ENCODE data around the gene SGIP1.

The SGIP1 gene

GRCh38 chr1:66690666-66691381 lies 156.9 kb downstream of the SGIP1 start:
- H3K27ac ChIP-seq (ENCODE audit: low read length), result no peak overlapping the region
- H3K9me3 ChIP-seq (replicated peaks; ENCODE audit: insufficient read depth, low read length), result no peaks in the 10 kb centered on the region
- no peak overlapping the region for H3K4me2 ChIP-seq (ENCODE audit: low read depth, low read length)
- TF ChIP-seq EZH2 (optimal IDR thresholded peaks at IDR 0.05; ENCODE audit: low read depth, low read length), result no peak
- no peak for TF ChIP-seq EZH2phosphoT487 (IDR thresholded peaks at IDR 0.05; ENCODE audit: low read length)
- no peak for TF ChIP-seq CTCF (IDR thresholded peaks at IDR 0.05; ENCODE audit: low read length)
- H3F3A ChIP-seq (ENCODE audit: insufficient read depth, low read length), result no peaks in the 10 kb centered on the region
- H4K20me1 ChIP-seq (ENCODE audit: insufficient read depth, low read length), result no peaks in the 10 kb centered on the region
- DNase-seq, result no peak
- no peak overlapping the region for H2AFZ ChIP-seq (ENCODE audit: low read length)
- H3K79me2 ChIP-seq (ENCODE audit: low read length), result no peaks in the 10 kb centered on the region
- no peaks in the 10 kb centered on the region for H3K9me2 ChIP-seq (replicated peaks; ENCODE audit: insufficient read depth, low read length)
- H3K36me3 ChIP-seq (replicated peaks; ENCODE audit: insufficient read depth, low read length), result no peaks in the 10 kb centered on the region
- no peak overlapping the region for H3K4me3 ChIP-seq (ENCODE audit: low read length)
- H3K9ac ChIP-seq (ENCODE audit: low read length), result no peak overlapping the region
- peaks cover 19% of the 10 kb centered on the region for H3K4me1 ChIP-seq (ENCODE audit: low read length)
- no peaks in the 10 kb centered on the region for H3K27me3 ChIP-seq (replicated peaks; ENCODE audit: insufficient read depth, low read length)

- H4K20me1 ChIP-seq (ENCODE audit: insufficient read depth, low read length), result no peaks in the 10 kb centered on the region
Observed at GRCh38 chr1:66692681-66693080, 158.7 kb downstream of the SGIP1 start.

GRCh38 chr1:66693856-66694255 lies 159.9 kb downstream of the SGIP1 start:
- H3F3A ChIP-seq (ENCODE audit: insufficient read depth, low read length), result no peaks in the 10 kb centered on the region
- no peaks in the 10 kb centered on the region for H3K9me2 ChIP-seq (replicated peaks; ENCODE audit: insufficient read depth, low read length)
- no peak overlapping the region for H3K4me2 ChIP-seq (ENCODE audit: low read depth, low read length)
- no peaks in the 10 kb centered on the region for H3K9me3 ChIP-seq (replicated peaks; ENCODE audit: insufficient read depth, low read length)
- no peak overlapping the region for H2AFZ ChIP-seq (ENCODE audit: low read length)
- H3K27ac ChIP-seq (ENCODE audit: low read length), result no peak overlapping the region
- no peaks in the 10 kb centered on the region for H3K79me2 ChIP-seq (ENCODE audit: low read length)
- H3K9ac ChIP-seq (ENCODE audit: low read length), result no peak overlapping the region
- no peak for TF ChIP-seq CTCF (IDR thresholded peaks at IDR 0.05; ENCODE audit: low read length)
- no peak for TF ChIP-seq EZH2 (optimal IDR thresholded peaks at IDR 0.05; ENCODE audit: low read depth, low read length)
- TF ChIP-seq EZH2phosphoT487 (IDR thresholded peaks at IDR 0.05; ENCODE audit: low read length), result no peak
- no peaks in the 10 kb centered on the region for H3K27me3 ChIP-seq (replicated peaks; ENCODE audit: insufficient read depth, low read length)
- H4K20me1 ChIP-seq (ENCODE audit: insufficient read depth, low read length), result no peaks in the 10 kb centered on the region
- no peaks in the 10 kb centered on the region for H3K36me3 ChIP-seq (replicated peaks; ENCODE audit: insufficient read depth, low read length)
- no peak overlapping the region for H3K4me3 ChIP-seq (ENCODE audit: low read length)
- no peaks in the 10 kb centered on the region for H3K4me1 ChIP-seq (ENCODE audit: low read length)
- DNase-seq, result no peak

More at GRCh38 chr1:66692681-66693080, 158.7 kb downstream of the SGIP1 start:
- no peaks in the 10 kb centered on the region for H3K9me3 ChIP-seq (replicated peaks; ENCODE audit: insufficient read depth, low read length)
- no peaks in the 10 kb centered on the region for H3K79me2 ChIP-seq (ENCODE audit: low read length)
- no peak overlapping the region for H3K9ac ChIP-seq (ENCODE audit: low read length)
- H3F3A ChIP-seq (ENCODE audit: insufficient read depth, low read length), result no peaks in the 10 kb centered on the region
- H2AFZ ChIP-seq (ENCODE audit: low read length), result no peak overlapping the region
- no peaks in the 10 kb centered on the region for H3K36me3 ChIP-seq (replicated peaks; ENCODE audit: insufficient read depth, low read length)
- no peak overlapping the region for H3K4me3 ChIP-seq (ENCODE audit: low read length)
- H3K27ac ChIP-seq (ENCODE audit: low read length), result no peak overlapping the region
- H3K4me1 ChIP-seq (ENCODE audit: low read length), result peaks cover 6% of the 10 kb centered on the region
- no peak for DNase-seq
- H3K9me2 ChIP-seq (replicated peaks; ENCODE audit: insufficient read depth, low read length), result no peaks in the 10 kb centered on the region
- no peak overlapping the region for H3K4me2 ChIP-seq (ENCODE audit: low read depth, low read length)
- no peaks in the 10 kb centered on the region for H3K27me3 ChIP-seq (replicated peaks; ENCODE audit: insufficient read depth, low read length)
- TF ChIP-seq EZH2 (optimal IDR thresholded peaks at IDR 0.05; ENCODE audit: low read depth, low read length) (no peak), CTCF (IDR thresholded peaks at IDR 0.05; ENCODE audit: low read length) (no peak), EZH2phosphoT487 (IDR thresholded peaks at IDR 0.05; ENCODE audit: low read length) (no peak)
